H54 (cell line): ENCODE measurements around the gene FAM114A1.

ENCODE experiments used
- DNase-seq: peaks from one replicate; pipeline ENCODE4 v3.0.0; 2011; ENCODE audit warnings: low spot score, mixed read lengths; ENCODE audit not compliant: insufficient read length
- FAIRE-seq: peaks from 3 replicates; lab custom pipeline; 2011; peaks lifted over from hg19 to GRCh38; lab: Jason Lieb, UNC
- POLR2A ChIP-seq: IDR thresholded peaks from 2 replicates; pipeline ENCODE4 v1.6.1; 2011; ENCODE audit warnings: low read depth, mild to moderate bottlenecking, low read length

FAM114A1 gene

GRCh38 chr4:38837849-38838248 is 29.8 kb upstream of the FAM114A1 start:
- TF ChIP-seq POLR2A, result no peak
- FAIRE-seq, result no peak
- DNase-seq, result no peak

- DNase-seq, result no peak
- FAIRE-seq, result no peak
- no peak for TF ChIP-seq POLR2A
These were observed 24.6 kb upstream of the FAM114A1 start for GRCh38 chr4:38842994-38843393.

GRCh38 chr4:38846015-38846414 is 21.6 kb upstream of the FAM114A1 start:
- no peak for TF ChIP-seq POLR2A
- no peak for DNase-seq
- no peak for FAIRE-seq

GRCh38 chr4:38855466-38855865 is 12.1 kb upstream of the FAM114A1 start:
- TF ChIP-seq POLR2A, result no peak
- FAIRE-seq, result no peak
- no peak for DNase-seq

GRCh38 chr4:38856046-38856445 is 11.6 kb upstream of the FAM114A1 start:
- FAIRE-seq (no peak), DNase-seq (no peak)
- TF ChIP-seq POLR2A, result no peak

GRCh38 chr4:38856524-38857337 is 10.9 kb upstream of the FAM114A1 start, which contains the start of gene TLR6:
TLR6 (minus strand) TSS chr4:38856817; CDS start chr4:38829473, 27,344 bp downstream.
- FAIRE-seq (peak; percentile 48), DNase-seq (no peak)
- TF ChIP-seq POLR2A, result no peak

GRCh38 chr4:38857354-38858096 is 10.1 kb upstream of the FAM114A1 start:
- peak; percentile 40 for DNase-seq
- peak; percentile 82 for FAIRE-seq
- 0 out of 2 replicates have a peak, but pooled peaks have one; percentile 20 for TF ChIP-seq POLR2A

- TF ChIP-seq POLR2A, result no peak
- FAIRE-seq, result no peak
- DNase-seq, result no peak
These were observed 9.5 kb upstream of the FAM114A1 start for GRCh38 chr4:38858097-38858420.

- no peak for TF ChIP-seq POLR2A
- FAIRE-seq (no peak), DNase-seq (no peak)
These were observed 8.1 kb upstream of the FAM114A1 start for GRCh38 chr4:38859501-38859900.

- DNase-seq (no peak), FAIRE-seq (no peak)
- no peak for TF ChIP-seq POLR2A
These were observed 6.7 kb upstream of the FAM114A1 start for GRCh38 chr4:38860788-38861424.

GRCh38 chr4:38861791-38862190 is 5.8 kb upstream of the FAM114A1 start:
- DNase-seq (no peak), FAIRE-seq (no peak)
- no peak for TF ChIP-seq POLR2A

- DNase-seq (no peak), FAIRE-seq (no peak)
- no peak for TF ChIP-seq POLR2A
These were observed 2.2 kb upstream of the FAM114A1 start for GRCh38 chr4:38865445-38865844.

- TF ChIP-seq POLR2A, result no peak
These were observed 581 bp upstream of the FAM114A1 start for GRCh38 chr4:38866973-38867477.

More at GRCh38 chr4:38866973-38867477, 581 bp upstream of the FAM114A1 start:
- DNase-seq, result no peak
- FAIRE-seq, result no peak
